Esophagus muscularis mucosa (tissue), 4 donors: ENCODE measurements around the gene KIFBP. TPM values are rescaled to one million over a fixed set of nuclear protein-coding genes. Genes with fewer than 3 reads are reported as not detected.

Experiments
- DNase-seq: peaks from one replicate; pipeline ENCODE4 v3.0.0-alpha.2; 2017; ENCODE audit errors: extremely low spot score
- H3K27ac ChIP-seq, 4 donors: fragments of 200-600 bp; sonication (generic); replicated peaks in 1 of 4; 1 replicate in 3 of 4; 2 replicates in 1 of 4; pipeline ENCODE4 v1.5.1; 2016 to 2019; ENCODE audit warnings: mild to moderate bottlenecking in 1 of 4
- H3K27me3 ChIP-seq, 4 donors: fragments of 200-600 bp; sonication (generic); one replicate each; pipeline versions ENCODE4 v1.5.1 to v1.6.0; 2016 to 2019
- H3K36me3 ChIP-seq, 4 donors: fragments of 200-600 bp; sonication (generic); one replicate each; pipeline ENCODE4 v1.5.1; 2016 to 2019
- H3K4me1 ChIP-seq, 4 donors: fragments of 200-600 bp; sonication (generic); one replicate each; pipeline ENCODE4 v1.5.1; 2016 to 2019
- H3K4me3 ChIP-seq, 4 donors: fragments of 200-600 bp; sonication (generic); 1 replicate in 2 of 4; 2 replicates in 2 of 4; pipeline ENCODE4 v1.5.1; 2016 to 2019; ENCODE audit warnings: mild to moderate bottlenecking in 4 of 4, moderate library complexity in 1 of 4
- H3K9me3 ChIP-seq, 4 donors: fragments of 200-600 bp; sonication (generic); 1 replicate in 3 of 4; 2 replicates in 1 of 4; pipeline ENCODE4 v1.5.1; 2016 to 2019
- CTCF ChIP-seq, 3 experiments: fragments of 200-600 bp in 2 of 3; fragments of 450-650 bp in 1 of 3; sonication (generic) in 2 of 3; IDR thresholded peaks; one replicate each; pipeline ENCODE4 v1.5.1; 2017 to 2019; ENCODE audit warnings: antibody characterized with exemption in 3 of 3, mild to moderate bottlenecking in 2 of 3, moderate library complexity in 1 of 3
- EP300 ChIP-seq: sonication (generic); formaldehyde crosslinking; IDR thresholded peaks from one replicate; pipeline ENCODE4 v1.6.1; 2017; ENCODE audit warnings: antibody characterized with exemption
- POLR2A ChIP-seq: fragments of 450-650 bp; IDR thresholded peaks from one replicate; pipeline ENCODE4 v1.6.1; 2017; ENCODE audit warnings: antibody characterized with exemption, moderate library complexity, mild to moderate bottlenecking, low read depth
- POLR2AphosphoS5 ChIP-seq, 2 donors: sonication (generic); formaldehyde crosslinking; IDR thresholded peaks; one replicate each; pipeline ENCODE4 v1.6.1; 2017; ENCODE audit warnings: antibody characterized with exemption in 2 of 2
- WGBS: methylation state at CpG from one replicate; pipeline ENCODE4 v1.1.5; 2018; 5-methylcytosine and 5-hydroxymethylcytosine counted together
- intact Hi-C: fragments of 100-400 bp; cut with DNase I; formaldehyde crosslinking; loops from one replicate; pipeline ENCODE4 v1.15.1; 2023
- total RNA-seq, 4 donors: library from RNA; depleted of rRNA; stranded (reverse); fragments of >200 nt; gene quantifications; one replicate each; pipeline versions ENCODE4 v1.1.0 to v1.2.1, GENCODE V29; 2016

KIFBP gene
- total RNA-seq, 4 donors from 2014 or later: 29.1 to 46.8 (median 38.2) TPM

DNA sequence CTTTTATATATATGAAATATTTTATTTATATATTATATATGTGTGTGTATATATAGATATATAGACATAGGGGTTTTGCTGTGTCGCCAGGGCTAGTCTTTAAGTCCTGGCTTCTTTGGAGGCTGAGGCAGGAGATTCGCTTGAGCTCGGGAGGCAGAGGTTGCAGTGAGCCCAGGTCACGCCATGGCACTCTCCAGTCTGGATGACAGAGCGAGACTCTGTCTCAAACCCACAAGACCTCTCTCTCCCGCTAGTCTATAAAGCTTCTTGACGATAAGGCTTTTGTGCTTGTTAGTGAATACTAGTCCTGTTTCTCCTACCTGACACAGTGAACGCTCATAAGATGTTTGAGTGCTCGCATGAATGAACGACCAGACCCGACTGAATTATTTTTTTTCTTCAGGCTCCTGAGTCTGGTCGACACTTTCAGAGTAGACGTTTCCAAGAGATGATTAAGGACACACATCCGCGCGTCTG is 33.2 kb upstream of the KIFBP start:
- H3K27ac ChIP-seq: peak overlapping the region; percentile 85 to 92 (median 89)
- H3K36me3 ChIP-seq: peaks cover 5 to 27% (median 16%) of the 10 kb centered on the region in 4 donors
- no peaks in the 10 kb centered on the region for H3K27me3 ChIP-seq
- no peak for TF ChIP-seq EP300
- no peak for TF ChIP-seq CTCF (IDR thresholded peaks at IDR 0.05)
- no peak for TF ChIP-seq POLR2AphosphoS5 (IDR thresholded peaks at IDR 0.05)
- no peak for TF ChIP-seq POLR2A
- no peaks in the 10 kb centered on the region for H3K9me3 ChIP-seq
- WGBS: 4% methylated on average over 16 of the region's 16 CpGs
- DNase-seq: no peak
- intact Hi-C loops: no loop called here
- peak overlapping the region; percentile 70 to 94 (median 80) for H3K4me3 ChIP-seq
- H3K4me1 ChIP-seq: peaks cover 19 to 38% (median 32%) of the 10 kb centered on the region in 4 donors

DNA sequence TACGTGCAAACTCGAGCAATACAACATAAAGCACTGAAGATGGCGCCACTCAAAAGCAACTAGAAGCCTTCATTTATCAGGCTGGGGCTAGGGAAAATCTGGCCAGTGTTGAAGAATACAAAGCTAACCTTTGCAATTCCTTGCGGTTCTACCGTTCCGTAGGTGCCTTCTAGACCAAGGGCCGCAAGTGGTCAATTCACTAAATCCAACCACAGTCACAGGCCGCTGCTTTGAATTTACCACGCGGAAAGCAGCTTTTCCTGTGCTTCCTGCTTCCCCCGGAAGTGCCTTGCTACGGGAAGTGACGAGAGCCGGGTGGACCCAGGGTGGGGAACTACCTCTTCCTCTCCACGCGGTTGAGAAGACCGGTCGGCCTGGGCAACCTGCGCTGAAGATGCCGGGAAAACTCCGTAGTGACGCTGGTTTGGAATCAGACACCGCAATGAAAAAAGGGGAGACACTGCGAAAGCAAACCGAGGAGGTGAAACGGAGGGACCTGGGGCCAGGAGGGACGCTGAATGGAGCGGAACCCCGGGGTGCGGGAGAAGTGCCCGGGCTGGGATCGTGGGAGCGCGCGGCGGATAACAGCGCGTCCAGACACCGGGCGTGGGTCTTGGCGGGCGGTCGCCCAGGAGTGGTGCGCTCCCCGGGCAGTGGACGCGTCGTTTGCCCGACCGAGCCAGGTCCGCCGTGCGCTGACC is 32.6 kb upstream of the KIFBP start, which contains the start of gene DDX21:
Gene DDX21, plus strand, starts transcription at position 339 of the 701 bp plus-strand sequence. Its CDS starts 56 bp downstream, at position 395.
- no peaks in the 10 kb centered on the region for H3K9me3 ChIP-seq
- H3K4me3 ChIP-seq: peak within 1 kb of the TSS; percentile 70 to 94 (median 80)
- H3K27ac ChIP-seq: peak within 1 kb of the TSS; percentile 85 to 92 (median 89)
- no peaks in the 10 kb centered on the region for H3K27me3 ChIP-seq
- intact Hi-C loops: no loop called here
- under 1% methylated on average over 53 of the region's 53 CpGs for WGBS
- H3K4me1 ChIP-seq: peaks cover 19 to 38% (median 32%) of the 10 kb centered on the region in 4 donors
- peak; percentile 97 for DNase-seq
- TF ChIP-seq CTCF (IDR thresholded peaks at IDR 0.05) (peak; percentile 54 to 60 (median 57)), EP300 (no peak), POLR2A (peak; percentile 64), POLR2AphosphoS5 (IDR thresholded peaks at IDR 0.05) (peak; percentile 90)
- H3K36me3 ChIP-seq: peaks cover 7 to 27% (median 17%) of the 10 kb centered on the region in 4 donors

DNA sequence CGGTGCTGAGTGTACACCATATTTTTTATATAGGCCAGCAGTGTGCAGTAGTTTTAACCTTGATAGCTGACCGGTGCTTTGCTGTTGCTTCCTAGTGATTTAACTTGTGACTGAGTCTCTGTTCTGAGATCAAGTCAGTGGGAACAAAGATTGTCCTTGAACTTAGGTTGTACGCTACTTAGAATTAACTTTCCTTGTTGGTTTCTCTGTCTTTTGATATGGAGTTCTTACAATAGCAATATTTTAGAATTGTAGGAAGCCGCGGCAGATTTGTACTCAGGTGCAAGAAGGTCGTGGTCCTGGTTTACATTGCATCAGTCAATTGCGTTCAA is 31.4 kb upstream of the KIFBP start:
- 74% methylated on average over 7 of the region's 7 CpGs for WGBS
- Histone ChIP-seq H3K4me3 (peak overlapping the region; percentile 70 to 94 (median 80)), H3K27me3 (no peaks in the 10 kb centered on the region), H3K27ac (peak overlapping the region; percentile 85 to 92 (median 89)), H3K9me3 (no peaks in the 10 kb centered on the region), H3K36me3 (peaks cover 9 to 29% (median 26%) of the 10 kb centered on the region in 4 donors), H3K4me1 (peaks cover 19 to 38% (median 32%) of the 10 kb centered on the region in 4 donors)
- TF ChIP-seq POLR2AphosphoS5 (IDR thresholded peaks at IDR 0.05): no peak
- no peak for TF ChIP-seq POLR2A
- no peak for TF ChIP-seq EP300
- TF ChIP-seq CTCF (IDR thresholded peaks at IDR 0.05): no peak
- intact Hi-C loops: no loop called here
- no peak for DNase-seq

DNA sequence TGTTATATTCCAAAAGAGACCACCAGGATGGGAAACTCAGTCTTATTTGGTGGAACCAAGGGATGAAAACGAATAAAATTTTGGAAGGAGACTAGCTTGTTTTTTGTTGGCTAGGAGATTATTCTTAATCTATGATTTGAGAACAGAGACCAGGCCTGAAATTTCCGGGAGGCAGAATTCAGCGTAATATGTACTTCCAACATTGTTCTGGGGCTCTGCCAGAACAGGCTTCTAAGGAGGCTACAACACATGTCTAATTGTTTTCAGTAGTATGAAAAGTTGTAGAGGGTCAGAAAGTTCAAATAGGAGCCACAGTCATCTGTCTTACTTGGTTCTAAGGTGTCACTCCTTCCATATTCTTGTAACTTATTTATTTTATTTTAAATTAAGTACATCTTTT is 30.9 kb upstream of the KIFBP start:
- TF ChIP-seq POLR2AphosphoS5 (IDR thresholded peaks at IDR 0.05) (no peak), POLR2A (no peak)
- H3K4me1 ChIP-seq: peaks cover 19 to 38% (median 32%) of the 10 kb centered on the region in 4 donors
- no peaks in the 10 kb centered on the region for H3K27me3 ChIP-seq
- peaks cover 13 to 33% (median 29%) of the 10 kb centered on the region in 4 donors for H3K36me3 ChIP-seq
- intact Hi-C loops: no loop called here
- 66% methylated on average over 3 of the region's 3 CpGs for WGBS
- no peak for DNase-seq
- peak overlapping the region; percentile 70 to 94 (median 80) for H3K4me3 ChIP-seq
- no peaks in the 10 kb centered on the region for H3K9me3 ChIP-seq
- peak overlapping the region in 2 of 4 donors; percentile 85 to 92 for H3K27ac ChIP-seq

- TF ChIP-seq CTCF (IDR thresholded peaks at IDR 0.05): no peak
- Histone ChIP-seq H3K27me3 (no peaks in the 10 kb centered on the region), H3K4me1 (peaks cover 18 to 36% (median 31%) of the 10 kb centered on the region in 4 donors), H3K9me3 (no peaks in the 10 kb centered on the region), H3K36me3 (peaks cover 34 to 55% (median 51%) of the 10 kb centered on the region in 4 donors), H3K27ac (no peak overlapping the region), H3K4me3 (no peak overlapping the region)
- intact Hi-C loops: no loop called here
- no peak for DNase-seq
- WGBS: 91% methylated on average over 4 of the region's 4 CpGs
These were observed 28.7 kb upstream of the KIFBP start for GRCh38 chr10:68959695-68960527.
